Keratinocyte (primary cell): ENCODE measurements around the gene LATS1. TPM values are rescaled to one million over a fixed set of nuclear protein-coding genes. Genes with fewer than 3 reads are reported as not detected.
"Not testable (repeated sequence)": the region's sequence is repeated elsewhere in the genome, so short reads cannot be mapped to it uniquely, and the experiment has no call there.

Experiments used
- DNase-seq: peaks from one replicate; pipeline ENCODE4 v3.0.0-alpha.2; 2011; ENCODE audit warnings: low read depth, missing footprints, low spot score
- FAIRE-seq: peaks from 2 replicates; lab custom pipeline; 2011; peaks lifted over from hg19 to GRCh38; lab: Jason Lieb, UNC
- H2AFZ ChIP-seq: 2 replicates; pipeline ENCODE4 v1.6.0; 2012; ENCODE audit warnings: low read length, control low read depth, inconsistent platforms; ENCODE audit not compliant: control insufficient read depth
- H3K27ac ChIP-seq: 2 replicates; pipeline ENCODE4 v1.5.1; 2011; ENCODE audit warnings: low read length; ENCODE audit not compliant: control insufficient read depth, insufficient read depth
- H3K27me3 ChIP-seq: 3 replicates; pipeline ENCODE4 v1.6.0; 2011; ENCODE audit warnings: low read length; ENCODE audit not compliant: control insufficient read depth, insufficient read depth; ENCODE audit errors: extremely low read depth
- H3K36me3 ChIP-seq, 2 experiments: 2 replicates in 1 of 2; 3 replicates in 1 of 2; pipeline ENCODE4 v1.5.1; 2011; ENCODE audit warnings: low read length in 2 of 2, mild to moderate bottlenecking in 1 of 2; ENCODE audit not compliant: control insufficient read depth in 2 of 2, insufficient read depth in 2 of 2; ENCODE audit errors: extremely low read depth in 1 of 2
- H3K4me1 ChIP-seq: 3 replicates; pipeline ENCODE4 v1.5.1; 2011; ENCODE audit warnings: low read length; ENCODE audit not compliant: control insufficient read depth, insufficient read depth; ENCODE audit errors: extremely low read depth
- H3K4me2 ChIP-seq: 3 replicates; pipeline ENCODE4 v1.6.0; 2011; ENCODE audit warnings: low read depth, low read length; ENCODE audit not compliant: control insufficient read depth, insufficient read depth; ENCODE audit errors: extremely low read depth
- H3K4me3 ChIP-seq, 3 experiments: fragments of 200-600 bp in 1 of 3; sonication (generic) in 1 of 3; 2 replicates in 2 of 3; 3 replicates in 1 of 3; pipeline ENCODE4 v1.5.1; 2011 to 2016; ENCODE audit warnings: low read length in 3 of 3, mild to moderate bottlenecking in 3 of 3, control low read depth in 2 of 3, inconsistent platforms in 1 of 3, low read depth in 1 of 3, mixed read lengths in 1 of 3, mixed run types in 1 of 3, moderate library complexity in 1 of 3; ENCODE audit not compliant: control insufficient read depth in 2 of 3, insufficient read depth in 2 of 3; ENCODE audit errors: extremely low read depth in 1 of 3
- H3K79me2 ChIP-seq: 2 replicates; pipeline ENCODE4 v1.6.0; 2012; ENCODE audit warnings: low read length; ENCODE audit not compliant: control insufficient read depth, insufficient read depth
- H3K9ac ChIP-seq: 3 replicates; pipeline ENCODE4 v1.6.0; 2011; ENCODE audit warnings: low read length; ENCODE audit not compliant: control insufficient read depth, insufficient read depth; ENCODE audit errors: extremely low read depth
- H3K9me1 ChIP-seq: 3 replicates; pipeline ENCODE4 v1.6.0; 2011; ENCODE audit warnings: low read length; ENCODE audit not compliant: control insufficient read depth, insufficient read depth; ENCODE audit errors: extremely low read depth
- H3K9me3 ChIP-seq: 2 replicates; pipeline ENCODE4 v1.5.1; 2012; ENCODE audit warnings: low read depth, low read length; ENCODE audit not compliant: control insufficient read depth
- H4K20me1 ChIP-seq: 3 replicates; pipeline ENCODE4 v1.6.0; 2011; ENCODE audit warnings: low read length; ENCODE audit not compliant: control insufficient read depth, insufficient read depth; ENCODE audit errors: extremely low read depth
- CTCF ChIP-seq, 3 experiments: IDR thresholded peaks in 1 of 3; conservative IDR thresholded peaks in 1 of 3; optimal IDR thresholded peaks in 1 of 3; 2 replicates in 2 of 3; 3 replicates in 1 of 3; pipeline versions ENCODE3 to v1.5.1; 2011; ENCODE audit warnings: low read length in 3 of 3, mild to moderate bottlenecking in 3 of 3, moderate library complexity in 2 of 3, control low read depth in 1 of 3, inconsistent platforms in 1 of 3; ENCODE audit not compliant: insufficient read depth in 2 of 3; ENCODE audit errors: extremely low read depth in 1 of 3
- EZH2 ChIP-seq: IDR thresholded peaks from one replicate; pipeline ENCODE4 v1.6.1; 2012; ENCODE audit warnings: inconsistent platforms, mild to moderate bottlenecking, low read length, moderate library complexity
- dilution Hi-C: fragments of 300-500 bp; cut with MboI; formaldehyde crosslinking; loops from one replicate; pipeline ENCODE4 v1.7.0; 2020; ENCODE audit warnings: low sequenced_read_pairs; ENCODE audit not compliant: extremely low pct_ligation_motif_present
- polyA plus RNA-seq, 5 experiments: library from polyadenylated mRNA; depleted of rRNA in 3 of 5; stranded (reverse) in 3 of 5; stranded (forward) in 1 of 5; unstranded in 1 of 5; fragments of >200 nt; gene quantifications; 1 replicate in 1 of 5; 2 replicates in 3 of 5; 3 replicates in 1 of 5; pipeline versions ENCODE4 v1.2.1 to v1.2.3, GENCODE V29; 2011 to 2012; ENCODE audit warnings: missing spikeins in 2 of 5, low read depth in 1 of 5, low replicate concordance in 1 of 5

Gene LATS1
- polyA plus RNA-seq, 1 donor (not counting 4 experiments of a cell fraction or from before 2014, with no cell fraction given): 11.3 TPM

GRCh38 chr6:149680503-149680902, 37.4 kb downstream of the LATS1 start:
- Histone ChIP-seq H3K27ac (no peak overlapping the region), H3K27me3 (no peaks in the 10 kb centered on the region), H3K4me2 (no peak overlapping the region), H3K36me3 (peaks cover 7 to 21% of the 10 kb centered on the region in 2 experiments), H3K9ac (no peak overlapping the region), H4K20me1 (no peaks in the 10 kb centered on the region), H3K4me3 (no peak overlapping the region), H3K9me3 (no peaks in the 10 kb centered on the region), H3K9me1 (peaks cover 2% of the 10 kb centered on the region), H3K4me1 (no peaks in the 10 kb centered on the region), H3K79me2 (peaks cover 11% of the 10 kb centered on the region), H2AFZ (no peak overlapping the region)
- TF ChIP-seq CTCF (optimal IDR thresholded peaks at IDR 0.05 in 1 of 3, IDR thresholded peaks at IDR 0.05 in 1 of 3, conservative IDR thresholded peaks at IDR 0.05 in 1 of 3; ENCODE audit: extremely low read depth in 1 of 3, insufficient read depth in 2 of 3, low read length in 3 of 3): no peak
- no peak for TF ChIP-seq EZH2
- dilution Hi-C loops: no loop called here
- FAIRE-seq (no peak), DNase-seq (no peak)

GRCh38 chr6:149672265-149672664, 45.6 kb downstream of the LATS1 start:
- H4K20me1 ChIP-seq, H3K4me2 ChIP-seq, H3K4me3 ChIP-seq, H3K9me3 ChIP-seq, H3K79me2 ChIP-seq, H3K27ac ChIP-seq, H2AFZ ChIP-seq, H3K9me1 ChIP-seq, DNase-seq, dilution Hi-C loops, FAIRE-seq, H3K4me1 ChIP-seq, H3K9ac ChIP-seq, H3K27me3 ChIP-seq: not testable (repeated sequence)
- H3K36me3 ChIP-seq: peaks cover 8 to 24% of the 10 kb centered on the region in 2 experiments

- Histone ChIP-seq H2AFZ (no peak overlapping the region), H3K36me3 (peaks cover 3 to 11% of the 10 kb centered on the region in 2 experiments), H3K4me3 (no peak overlapping the region), H3K9me3 (no peaks in the 10 kb centered on the region), H3K27me3 (no peaks in the 10 kb centered on the region), H3K27ac (no peak overlapping the region), H3K9ac (no peak overlapping the region), H3K79me2 (no peaks in the 10 kb centered on the region), H3K9me1 (no peaks in the 10 kb centered on the region), H4K20me1 (no peaks in the 10 kb centered on the region), H3K4me2 (no peak overlapping the region), H3K4me1 (no peaks in the 10 kb centered on the region)
- no peak for TF ChIP-seq CTCF (optimal IDR thresholded peaks at IDR 0.05 in 1 of 3, IDR thresholded peaks at IDR 0.05 in 1 of 3, conservative IDR thresholded peaks at IDR 0.05 in 1 of 3; ENCODE audit: extremely low read depth in 1 of 3, insufficient read depth in 2 of 3, low read length in 3 of 3)
- no peak for TF ChIP-seq EZH2
- DNase-seq: no peak
- dilution Hi-C loops: no loop called here
- no peak for FAIRE-seq
These were observed 57.9 kb downstream of the LATS1 start for GRCh38 chr6:149660028-149660427.
